ENCODE results near the gene VAV1.
"Not testable (repeated sequence)": the region's sequence is repeated elsewhere in the genome, so short reads cannot be mapped to it uniquely, and the experiment has no call there.

Gene VAV1

GRCh38 chr19:6852001-6852400 lies 79.5 kb downstream of the VAV1 start:
- DNase-seq (ENCODE audit: low read depth), result no peak

DNA sequence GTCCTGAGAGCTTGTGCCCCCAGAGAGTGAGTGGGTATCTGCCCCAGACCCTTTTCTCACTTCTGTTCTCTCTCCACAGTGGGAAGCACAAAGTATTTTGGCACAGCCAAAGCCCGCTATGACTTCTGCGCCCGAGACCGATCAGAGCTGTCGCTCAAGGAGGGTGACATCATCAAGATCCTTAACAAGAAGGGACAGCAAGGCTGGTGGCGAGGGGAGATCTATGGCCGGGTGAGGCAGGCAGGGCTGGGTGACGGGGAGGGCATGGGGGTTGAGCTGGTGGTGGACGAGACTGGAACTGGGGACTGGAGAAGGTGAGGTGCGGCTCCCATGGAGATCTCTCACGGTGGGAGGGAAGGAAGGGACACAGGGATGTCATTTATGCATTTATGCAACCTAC lies 81.4 kb downstream of the VAV1 start:
- DNase-seq (ENCODE audit: low read depth), result no peak

DNA sequence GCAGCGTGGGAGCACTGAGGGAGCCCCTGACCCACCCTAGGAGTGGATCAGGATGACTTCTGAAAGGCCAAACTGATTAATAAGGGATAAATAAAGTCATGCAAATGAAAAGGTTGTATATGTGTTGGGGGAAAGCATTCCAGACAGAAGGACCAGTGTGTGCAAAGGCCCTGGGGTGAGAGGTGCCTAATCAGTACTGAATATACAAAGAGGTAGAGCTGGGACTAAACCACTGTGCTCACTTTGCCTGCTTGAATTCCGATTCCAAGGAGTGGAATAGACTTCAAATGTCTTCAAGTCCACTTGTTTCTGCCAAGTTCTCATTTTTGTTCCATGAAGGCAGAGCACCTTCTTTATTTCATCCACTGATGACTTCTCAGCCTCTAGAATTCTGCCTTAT lies 82.2 kb downstream of the VAV1 start:
- no peak for DNase-seq (ENCODE audit: low read depth)

DNA sequence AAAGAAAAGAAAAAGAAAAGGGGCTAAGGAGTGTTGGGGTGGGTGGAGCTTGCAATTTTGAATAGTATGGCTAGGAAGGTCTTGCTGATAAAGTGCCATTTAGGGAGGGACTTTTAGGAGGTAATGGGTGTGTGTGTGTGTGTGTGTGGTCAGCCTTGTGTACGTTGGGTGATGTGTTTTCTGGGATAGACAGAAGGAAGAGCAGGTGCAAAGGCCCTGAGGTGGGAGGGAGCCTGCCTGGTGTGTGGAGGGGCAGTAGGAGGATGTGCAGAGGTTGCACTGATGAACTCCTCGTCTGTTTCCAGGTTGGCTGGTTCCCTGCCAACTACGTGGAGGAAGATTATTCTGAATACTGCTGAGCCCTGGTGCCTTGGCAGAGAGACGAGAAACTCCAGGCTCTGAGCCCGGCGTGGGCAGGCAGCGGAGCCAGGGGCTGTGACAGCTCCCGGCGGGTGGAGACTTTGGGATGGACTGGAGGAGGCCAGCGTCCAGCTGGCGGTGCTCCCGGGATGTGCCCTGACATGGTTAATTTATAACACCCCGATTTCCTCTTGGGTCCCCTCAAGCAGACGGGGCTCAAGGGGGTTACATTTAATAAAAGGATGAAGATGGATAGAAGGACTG lies 84.4 kb downstream of the VAV1 start:
- DNase-seq (ENCODE audit: low read depth), result no peak

- no peak for DNase-seq (ENCODE audit: low read depth)
Measured at GRCh38 chr19:6861683-6862286, 89.3 kb downstream of the VAV1 start.

GRCh38 chr19:6862673-6863078 lies 90.2 kb downstream of the VAV1 start:
- DNase-seq (ENCODE audit: low read depth), result peak; percentile 84

GRCh38 chr19:6864325-6864940 lies 91.9 kb downstream of the VAV1 start:
- DNase-seq (ENCODE audit: low read depth), result no peak

DNA sequence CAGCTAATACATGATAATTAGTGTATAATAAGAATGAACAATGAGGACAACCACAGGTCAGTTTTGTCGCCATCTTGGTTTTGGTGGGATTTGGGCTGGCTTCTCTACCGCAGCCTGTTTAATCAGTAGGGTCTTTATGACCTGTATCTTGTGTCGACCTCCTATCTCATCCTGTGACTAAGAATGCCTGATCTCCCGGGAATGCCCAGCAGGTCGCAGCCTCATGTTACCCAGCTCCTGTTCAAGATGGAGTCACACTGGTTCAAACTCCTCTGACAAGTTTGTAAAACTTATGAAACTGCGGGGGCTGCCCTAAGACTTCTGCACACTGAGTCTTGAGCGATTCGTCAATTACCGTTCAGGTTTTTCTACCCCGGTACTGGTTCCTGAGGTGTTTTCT lies 93.3 kb downstream of the VAV1 start:
- DNase-seq (ENCODE audit: low read depth), result no peak

GRCh38 chr19:6866741-6867151 lies 94.2 kb downstream of the VAV1 start:
- DNase-seq (ENCODE audit: low read depth), result no peak

DNA sequence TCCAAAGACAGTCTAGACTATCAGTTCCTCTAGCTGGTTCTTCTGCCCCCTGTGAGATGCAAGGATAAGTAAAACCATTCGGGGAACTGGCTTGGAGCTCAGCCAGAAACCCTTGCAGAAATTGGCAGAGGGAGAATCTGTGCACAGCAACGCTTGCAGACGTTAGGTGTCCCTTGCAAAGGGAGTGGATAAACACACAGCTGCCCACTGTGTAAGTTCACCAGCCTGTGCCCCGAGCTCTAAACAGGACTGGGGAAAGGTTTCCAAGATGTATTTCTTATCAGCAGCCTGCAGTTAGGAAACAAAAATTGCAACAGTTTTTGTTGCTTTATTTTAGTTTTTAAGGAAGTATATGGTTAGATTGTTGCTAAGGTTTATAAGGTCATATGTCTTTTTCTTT lies 95.8 kb downstream of the VAV1 start:
- no peak for DNase-seq (ENCODE audit: low read depth)

DNA sequence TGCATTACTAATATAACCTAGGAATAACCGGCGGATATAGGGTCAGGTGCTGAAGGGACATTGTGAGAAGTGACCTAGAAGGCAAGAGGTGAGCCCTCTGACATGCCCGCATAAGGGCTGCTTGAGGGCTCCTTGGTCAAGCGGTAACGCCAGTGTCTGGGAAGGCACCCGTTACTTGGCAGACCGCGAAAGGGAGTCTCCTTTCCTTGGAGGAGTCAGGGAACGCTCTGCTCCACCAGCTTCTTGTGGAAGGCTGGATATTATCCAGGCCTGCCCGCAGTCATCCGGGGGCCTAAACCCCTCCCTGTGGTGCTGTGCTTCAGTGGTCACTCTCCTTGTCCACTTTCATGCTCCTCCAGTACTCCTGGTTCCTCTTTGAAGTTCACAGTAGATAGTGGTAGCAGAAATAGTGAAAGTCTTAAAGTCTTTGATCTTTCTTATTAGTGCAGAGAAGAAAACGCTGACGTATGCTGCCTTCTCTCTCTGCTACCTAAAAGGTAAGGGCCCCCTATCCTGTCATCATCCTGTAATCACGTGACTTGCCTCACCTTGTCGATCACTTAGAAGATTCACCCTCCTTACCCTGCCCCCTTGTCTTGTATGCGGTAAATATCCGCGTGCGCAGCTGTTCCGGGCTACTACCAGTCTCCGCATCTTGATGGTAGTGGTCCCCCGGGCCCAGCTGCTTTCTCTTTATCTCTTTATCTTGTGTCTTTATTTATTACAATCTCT lies 96.8 kb downstream of the VAV1 start:
- DNase-seq (ENCODE audit: low read depth), result not testable (repeated sequence)

- DNase-seq (ENCODE audit: low read depth), result no peak
Measured at GRCh38 chr19:6873708-6874431, 101.4 kb downstream of the VAV1 start.

DNA sequence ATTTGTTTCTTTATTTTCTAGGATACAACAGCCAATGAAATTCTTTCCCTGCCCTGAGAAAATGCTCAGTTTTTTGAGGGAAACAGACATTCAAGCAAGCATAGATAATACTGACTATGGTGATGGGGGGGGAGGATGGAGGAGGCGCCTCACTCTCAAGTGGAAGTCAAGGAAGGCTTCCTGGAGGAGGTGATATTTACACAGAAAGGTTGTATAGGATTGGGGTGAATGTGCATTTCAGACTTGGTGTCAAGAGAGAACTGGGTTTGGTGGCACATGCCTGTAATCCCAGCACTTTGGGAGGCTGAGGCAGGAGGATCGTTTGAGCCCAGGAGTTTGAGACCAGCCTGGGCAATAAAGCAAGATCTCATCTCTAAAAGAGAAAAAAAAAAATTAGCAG lies 102.7 kb downstream of the VAV1 start:
- DNase-seq (ENCODE audit: low read depth), result no peak

DNA sequence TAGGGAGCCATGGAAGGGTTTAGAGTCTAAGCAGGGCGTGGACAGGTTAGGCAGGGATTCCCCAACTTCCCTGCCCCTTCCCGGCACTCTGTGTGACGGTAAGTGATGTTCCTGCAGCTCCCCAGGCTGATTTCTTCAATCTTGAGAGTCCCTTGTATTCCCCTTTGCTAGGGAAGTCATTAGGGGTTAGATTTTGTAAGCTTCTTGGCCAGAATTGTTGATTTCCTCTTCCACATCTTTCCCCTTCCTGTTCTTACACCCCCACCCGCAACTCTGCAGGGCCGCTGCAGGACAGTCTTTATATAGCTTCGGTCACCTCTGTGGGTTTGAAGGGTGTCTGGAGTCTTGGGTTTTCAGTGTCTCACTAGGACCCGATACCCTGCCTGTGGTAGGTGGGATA lies 104.2 kb downstream of the VAV1 start:
- no peak for DNase-seq (ENCODE audit: low read depth)

DNA sequence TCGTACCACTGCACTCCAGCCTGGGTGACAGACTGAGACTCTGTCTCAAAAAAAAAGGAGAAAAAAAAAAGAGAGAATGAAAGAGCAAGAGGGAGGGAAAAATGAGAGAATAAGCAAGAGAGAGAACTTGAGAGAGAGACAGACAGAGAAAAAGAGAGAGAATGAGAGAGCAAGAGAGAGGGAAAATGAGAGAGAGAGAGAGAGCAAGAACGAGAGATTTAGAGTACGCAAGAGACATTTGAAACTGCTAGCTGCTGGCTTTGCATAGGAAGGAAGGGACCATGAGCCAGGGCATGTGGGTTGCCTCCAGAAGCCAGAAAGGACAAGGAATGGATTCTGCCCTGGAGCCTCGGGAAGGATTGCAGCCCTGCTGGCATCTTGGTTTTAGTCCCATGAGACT lies 105.3 kb downstream of the VAV1 start:
- no peak for DNase-seq (ENCODE audit: low read depth)

- DNase-seq (ENCODE audit: low read depth), result no peak
Measured at GRCh38 chr19:6886277-6886897, 113.9 kb downstream of the VAV1 start.

- DNase-seq (ENCODE audit: low read depth), result no peak
Measured at GRCh38 chr19:6887316-6887715, 114.8 kb downstream of the VAV1 start, which contains the start of gene ADGRE1. Gene ADGRE1, plus strand, starts transcription at chr19:6887579. Its CDS starts 30 bp downstream, at chr19:6887609.

DNA sequence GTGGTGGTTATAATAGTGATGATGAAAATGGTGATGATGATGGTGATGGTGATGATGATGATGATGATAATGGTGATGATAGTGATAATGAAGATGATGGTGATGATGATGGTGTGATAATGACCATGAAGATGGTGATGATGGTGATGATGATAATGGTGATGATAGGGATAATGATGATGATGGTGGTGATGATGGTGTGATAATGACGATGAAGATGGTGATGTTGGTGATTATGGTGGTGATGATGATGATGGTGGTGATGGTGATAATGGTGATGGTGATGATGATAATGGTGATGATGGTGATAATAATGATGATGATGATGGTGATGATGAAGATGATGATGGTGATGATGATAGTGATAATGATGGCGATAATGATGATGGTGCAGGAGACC lies 116.5 kb downstream of the VAV1 start:
- DNase-seq (ENCODE audit: low read depth), result no peak

DNA sequence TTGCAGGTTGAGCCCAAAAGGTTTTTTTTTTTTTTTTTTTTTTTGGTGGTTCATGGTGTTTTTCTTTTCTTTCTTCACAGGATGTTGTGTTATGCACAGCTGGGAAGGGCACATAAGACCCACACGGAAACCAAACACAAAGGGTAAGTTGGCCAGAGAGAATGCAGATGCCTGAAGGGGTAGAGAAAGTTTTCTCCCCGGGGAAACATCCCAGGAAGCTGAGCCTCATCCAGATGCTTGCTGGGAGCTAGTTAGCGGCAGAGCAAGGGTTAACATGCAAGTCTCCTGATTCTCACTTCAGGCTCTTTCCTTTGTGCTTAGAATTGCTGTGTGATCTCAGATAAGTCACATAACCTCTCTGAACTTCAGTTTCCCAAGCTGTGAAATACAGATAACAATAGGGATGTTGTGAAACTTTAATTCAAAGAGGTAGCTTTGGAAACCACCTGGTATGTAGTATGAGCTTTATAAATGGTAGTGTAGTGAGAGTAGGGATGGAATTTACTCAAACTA lies 117.9 kb downstream of the VAV1 start:
- no peak for DNase-seq (ENCODE audit: low read depth)

GRCh38 chr19:6890938-6891337 lies 118.4 kb downstream of the VAV1 start:
- DNase-seq (ENCODE audit: low read depth), result no peak

- no peak for DNase-seq (ENCODE audit: low read depth)
Measured at GRCh38 chr19:6891761-6892385, 119.4 kb downstream of the VAV1 start.
